ENCODE data around the gene PRDM15. TPM values are rescaled to one million over a fixed set of nuclear protein-coding genes. Genes with fewer than 3 reads are reported as not detected.

Gene PRDM15
- total RNA-seq, 6 experiments from 2014 or later = 3.4 to 4.9 (median 4.0) TPM

DNA sequence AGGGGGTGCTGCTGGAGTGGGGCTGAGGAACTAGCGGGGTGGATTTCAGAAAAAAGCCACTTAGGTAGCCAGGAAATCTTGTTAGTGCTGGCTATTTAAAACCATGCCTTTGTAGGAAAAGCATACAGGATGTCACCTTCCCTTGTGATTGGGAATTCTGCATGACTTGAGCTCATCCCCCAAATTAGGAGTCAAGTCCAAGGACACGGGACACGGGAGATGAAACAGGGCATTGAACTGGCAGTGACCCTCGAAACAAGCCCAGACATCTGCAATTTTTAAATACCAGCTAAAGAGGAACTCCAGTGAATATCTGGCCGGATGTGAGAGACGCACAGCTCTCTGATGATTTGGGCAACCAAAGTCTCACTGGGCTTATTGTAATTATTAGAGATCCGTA lies 41.9 kb upstream of the PRDM15 start:
- Mint-ChIP-seq H3K27ac (no peak overlapping the region), H3K27me3 (ENCODE audit: insufficient read depth) (no peaks in the 10 kb centered on the region), H3K36me3 (ENCODE audit: low read depth) (no peaks in the 10 kb centered on the region), H3K9me3 (no peaks in the 10 kb centered on the region), H3K4me1 (ENCODE audit: low read depth) (peaks cover 21% of the 10 kb centered on the region), H3K4me3 (no peak overlapping the region)
- TF ChIP-seq CTCF (IDR thresholded peaks at IDR 0.05) = no peak
- DNase-seq = no peak

DNA sequence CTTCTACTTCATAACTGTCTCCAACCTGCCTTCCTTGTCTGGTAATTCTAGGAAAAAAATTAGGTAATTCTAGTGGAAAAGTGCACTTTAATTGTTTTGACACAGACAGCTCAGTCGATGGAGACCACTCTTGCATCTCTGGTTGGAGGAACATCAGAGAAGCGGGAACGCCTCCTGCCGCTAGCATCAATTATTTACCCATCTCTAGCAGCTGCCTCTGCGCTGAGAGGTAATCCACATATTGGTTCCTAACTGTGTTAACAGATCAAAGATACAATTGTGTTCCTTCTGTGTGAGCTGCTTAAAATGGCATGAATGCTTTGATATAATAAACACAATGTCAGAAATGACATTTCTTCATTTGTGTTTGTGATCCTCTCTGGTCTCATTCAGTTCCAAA lies 41.3 kb upstream of the PRDM15 start:
- no peak for TF ChIP-seq CTCF (IDR thresholded peaks at IDR 0.05)
- Mint-ChIP-seq H3K27ac (no peak overlapping the region), H3K27me3 (ENCODE audit: insufficient read depth) (no peaks in the 10 kb centered on the region), H3K36me3 (ENCODE audit: low read depth) (no peaks in the 10 kb centered on the region), H3K4me3 (no peak overlapping the region), H3K4me1 (ENCODE audit: low read depth) (peaks cover 19% of the 10 kb centered on the region), H3K9me3 (no peaks in the 10 kb centered on the region)
- DNase-seq = no peak

GRCh38 chr21:41919666-41920398 lies 40.7 kb upstream of the PRDM15 start:
- Mint-ChIP-seq H3K27ac (no peak overlapping the region), H3K4me3 (no peak overlapping the region), H3K27me3 (ENCODE audit: insufficient read depth) (no peaks in the 10 kb centered on the region), H3K36me3 (ENCODE audit: low read depth) (peaks cover 4% of the 10 kb centered on the region; the same call in 1 of the 2 replicates), H3K9me3 (no peaks in the 10 kb centered on the region), H3K4me1 (ENCODE audit: low read depth) (peaks cover 17% of the 10 kb centered on the region)
- no peak for TF ChIP-seq CTCF (IDR thresholded peaks at IDR 0.05)
- no peak for DNase-seq

GRCh38 chr21:41918561-41919358 lies 39.6 kb upstream of the PRDM15 start:
- TF ChIP-seq CTCF (IDR thresholded peaks at IDR 0.05) = no peak
- Mint-ChIP-seq H3K27me3 (ENCODE audit: insufficient read depth) (no peaks in the 10 kb centered on the region), H3K36me3 (ENCODE audit: low read depth) (peaks cover 4% of the 10 kb centered on the region; the same call in 1 of the 2 replicates), H3K4me3 (no peak overlapping the region), H3K4me1 (ENCODE audit: low read depth) (peaks cover 7% of the 10 kb centered on the region; the same call in 1 of the 2 replicates), H3K27ac (no peak overlapping the region), H3K9me3 (no peaks in the 10 kb centered on the region)
- no peak for DNase-seq

- Mint-ChIP-seq H3K4me3 (no peak overlapping the region), H3K27ac (no peak overlapping the region), H3K36me3 (ENCODE audit: low read depth) (peaks cover 4% of the 10 kb centered on the region; the same call in 1 of the 2 replicates), H3K9me3 (no peaks in the 10 kb centered on the region), H3K4me1 (ENCODE audit: low read depth) (no peaks in the 10 kb centered on the region), H3K27me3 (ENCODE audit: insufficient read depth) (no peaks in the 10 kb centered on the region)
- no peak for TF ChIP-seq CTCF (IDR thresholded peaks at IDR 0.05)
- DNase-seq = no peak
These were observed 38.4 kb upstream of the PRDM15 start for GRCh38 chr21:41917531-41917930.

All from HFFc6 (cell line).